ENCODE measurements around the gene ATG10. TPM values are rescaled to one million over a fixed set of nuclear protein-coding genes. Genes with fewer than 3 reads are reported as not detected.

The ATG10 gene
- total RNA-seq, 1 experiment from 2014 or later, result 12.2 TPM

GRCh38 chr5:82154776-82155175, 183.0 kb downstream of the ATG10 start (continued):
- TF ChIP-seq PREB (CRISPR knock-in tag; IDR thresholded peaks at IDR 0.05; ENCODE audit: borderline replicate concordance), result no peak

- DNase-seq (ENCODE audit: low spot score) (no peak), ATAC-seq (no peak)
- ChIA-PET CTCF (no interaction called here), POLR2A (no interaction called here)
- TF ChIP-seq ZNF232 (CRISPR knock-in tag; IDR thresholded peaks at IDR 0.05), result no peak
- no peak for TF ChIP-seq NR1H2 (CRISPR knock-in tag; IDR thresholded peaks at IDR 0.05)
- TF ChIP-seq, protein P1, sequence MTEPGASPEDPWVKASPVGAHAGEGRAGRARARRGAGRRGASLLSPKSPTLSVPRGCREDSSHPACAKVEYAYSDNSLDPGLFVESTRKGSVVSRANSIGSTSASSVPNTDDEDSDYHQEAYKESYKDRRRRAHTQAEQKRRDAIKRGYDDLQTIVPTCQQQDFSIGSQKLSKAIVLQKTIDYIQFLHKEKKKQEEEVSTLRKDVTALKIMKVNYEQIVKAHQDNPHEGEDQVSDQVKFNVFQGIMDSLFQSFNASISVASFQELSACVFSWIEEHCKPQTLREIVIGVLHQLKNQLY (CRISPR knock-in tag; IDR thresholded peaks at IDR 0.05), result no peak
- no peak for TF ChIP-seq MXD4 (CRISPR knock-in tag; IDR thresholded peaks at IDR 0.05; ENCODE audit: borderline replicate concordance)
- TF ChIP-seq SP1 (CRISPR knock-in tag; conservative IDR thresholded peaks at IDR 0.05), result no peak
- TF ChIP-seq CREM (CRISPR knock-in tag; IDR thresholded peaks at IDR 0.05), result no peak
- TF ChIP-seq ZNF219 (CRISPR knock-in tag; IDR thresholded peaks at IDR 0.05; ENCODE audit: borderline replicate concordance), result no peak
- TF ChIP-seq, protein P2, sequence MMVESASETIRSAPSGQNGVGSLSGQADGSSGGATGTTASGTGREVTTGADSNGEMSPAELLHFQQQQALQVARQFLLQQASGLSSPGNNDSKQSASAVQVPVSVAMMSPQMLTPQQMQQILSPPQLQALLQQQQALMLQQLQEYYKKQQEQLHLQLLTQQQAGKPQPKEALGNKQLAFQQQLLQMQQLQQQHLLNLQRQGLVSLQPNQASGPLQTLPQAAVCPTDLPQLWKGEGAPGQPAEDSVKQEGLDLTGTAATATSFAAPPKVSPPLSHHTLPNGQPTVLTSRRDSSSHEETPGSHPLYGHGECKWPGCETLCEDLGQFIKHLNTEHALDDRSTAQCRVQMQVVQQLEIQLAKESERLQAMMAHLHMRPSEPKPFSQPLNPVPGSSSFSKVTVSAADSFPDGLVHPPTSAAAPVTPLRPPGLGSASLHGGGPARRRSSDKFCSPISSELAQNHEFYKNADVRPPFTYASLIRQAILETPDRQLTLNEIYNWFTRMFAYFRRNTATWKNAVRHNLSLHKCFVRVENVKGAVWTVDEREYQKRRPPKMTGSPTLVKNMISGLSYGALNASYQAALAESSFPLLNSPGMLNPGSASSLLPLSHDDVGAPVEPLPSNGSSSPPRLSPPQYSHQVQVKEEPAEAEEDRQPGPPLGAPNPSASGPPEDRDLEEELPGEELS (CRISPR knock-in tag; IDR thresholded peaks at IDR 0.05), result no peak
- Mint-ChIP-seq H3K4me1 (peaks cover 21% of the 10 kb centered on the region), H3K4me3 (no peak overlapping the region), H3K27ac (no peak overlapping the region), H3K9me3 (no peaks in the 10 kb centered on the region), H3K36me3 (no peaks in the 10 kb centered on the region), H3K27me3 (ENCODE audit: low read depth) (no peaks in the 10 kb centered on the region)
These were observed 183.5 kb downstream of the ATG10 start for GRCh38 chr5:82155305-82155704.

DNA sequence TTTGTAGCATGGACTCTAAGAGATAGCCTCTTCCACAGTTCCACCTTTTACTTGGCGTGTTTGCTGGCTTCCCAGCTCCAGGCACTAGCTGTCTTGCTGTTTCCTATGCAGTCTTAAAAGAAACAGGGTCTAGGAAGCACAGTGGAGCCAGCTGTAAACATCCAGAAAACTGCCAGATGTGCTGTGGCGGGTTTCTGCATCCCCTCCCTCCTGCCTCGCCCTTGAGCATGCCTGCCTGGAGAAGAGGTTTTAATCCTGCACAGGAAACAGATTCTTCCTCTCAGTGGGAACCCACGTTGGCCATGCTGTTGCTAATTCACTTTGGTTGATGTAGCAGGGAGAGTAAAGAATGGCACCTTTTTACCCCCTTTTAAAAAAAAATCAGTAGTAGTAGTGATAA, 185.1 kb downstream of the ATG10 start:
- CTCF ChIA-PET, result interaction anchor here (0.7 to 0.9 kb wide), 2 partner anchors 9 to 68 kb away, joined by 3 to 5 read pairs; no protein-coding TSS in a partner anchor
- H3K4me1 Mint-ChIP-seq, result peaks cover 12% of the 10 kb centered on the region
- H3K27me3 Mint-ChIP-seq (ENCODE audit: low read depth), result no peaks in the 10 kb centered on the region
- no peaks in the 10 kb centered on the region for H3K36me3 Mint-ChIP-seq
- no peak overlapping the region for H3K4me3 Mint-ChIP-seq
- H3K9me3 Mint-ChIP-seq, result no peaks in the 10 kb centered on the region
- POLR2A ChIA-PET, result no interaction called here
- TF ChIP-seq, protein P3, sequence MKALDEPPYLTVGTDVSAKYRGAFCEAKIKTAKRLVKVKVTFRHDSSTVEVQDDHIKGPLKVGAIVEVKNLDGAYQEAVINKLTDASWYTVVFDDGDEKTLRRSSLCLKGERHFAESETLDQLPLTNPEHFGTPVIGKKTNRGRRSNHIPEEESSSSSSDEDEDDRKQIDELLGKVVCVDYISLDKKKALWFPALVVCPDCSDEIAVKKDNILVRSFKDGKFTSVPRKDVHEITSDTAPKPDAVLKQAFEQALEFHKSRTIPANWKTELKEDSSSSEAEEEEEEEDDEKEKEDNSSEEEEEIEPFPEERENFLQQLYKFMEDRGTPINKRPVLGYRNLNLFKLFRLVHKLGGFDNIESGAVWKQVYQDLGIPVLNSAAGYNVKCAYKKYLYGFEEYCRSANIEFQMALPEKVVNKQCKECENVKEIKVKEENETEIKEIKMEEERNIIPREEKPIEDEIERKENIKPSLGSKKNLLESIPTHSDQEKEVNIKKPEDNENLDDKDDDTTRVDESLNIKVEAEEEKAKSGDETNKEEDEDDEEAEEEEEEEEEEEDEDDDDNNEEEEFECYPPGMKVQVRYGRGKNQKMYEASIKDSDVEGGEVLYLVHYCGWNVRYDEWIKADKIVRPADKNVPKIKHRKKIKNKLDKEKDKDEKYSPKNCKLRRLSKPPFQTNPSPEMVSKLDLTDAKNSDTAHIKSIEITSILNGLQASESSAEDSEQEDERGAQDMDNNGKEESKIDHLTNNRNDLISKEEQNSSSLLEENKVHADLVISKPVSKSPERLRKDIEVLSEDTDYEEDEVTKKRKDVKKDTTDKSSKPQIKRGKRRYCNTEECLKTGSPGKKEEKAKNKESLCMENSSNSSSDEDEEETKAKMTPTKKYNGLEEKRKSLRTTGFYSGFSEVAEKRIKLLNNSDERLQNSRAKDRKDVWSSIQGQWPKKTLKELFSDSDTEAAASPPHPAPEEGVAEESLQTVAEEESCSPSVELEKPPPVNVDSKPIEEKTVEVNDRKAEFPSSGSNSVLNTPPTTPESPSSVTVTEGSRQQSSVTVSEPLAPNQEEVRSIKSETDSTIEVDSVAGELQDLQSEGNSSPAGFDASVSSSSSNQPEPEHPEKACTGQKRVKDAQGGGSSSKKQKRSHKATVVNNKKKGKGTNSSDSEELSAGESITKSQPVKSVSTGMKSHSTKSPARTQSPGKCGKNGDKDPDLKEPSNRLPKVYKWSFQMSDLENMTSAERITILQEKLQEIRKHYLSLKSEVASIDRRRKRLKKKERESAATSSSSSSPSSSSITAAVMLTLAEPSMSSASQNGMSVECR (CRISPR knock-in tag; IDR thresholded peaks at IDR 0.05; ENCODE audit: borderline replicate concordance), result no peak
- TF ChIP-seq, protein P4, sequence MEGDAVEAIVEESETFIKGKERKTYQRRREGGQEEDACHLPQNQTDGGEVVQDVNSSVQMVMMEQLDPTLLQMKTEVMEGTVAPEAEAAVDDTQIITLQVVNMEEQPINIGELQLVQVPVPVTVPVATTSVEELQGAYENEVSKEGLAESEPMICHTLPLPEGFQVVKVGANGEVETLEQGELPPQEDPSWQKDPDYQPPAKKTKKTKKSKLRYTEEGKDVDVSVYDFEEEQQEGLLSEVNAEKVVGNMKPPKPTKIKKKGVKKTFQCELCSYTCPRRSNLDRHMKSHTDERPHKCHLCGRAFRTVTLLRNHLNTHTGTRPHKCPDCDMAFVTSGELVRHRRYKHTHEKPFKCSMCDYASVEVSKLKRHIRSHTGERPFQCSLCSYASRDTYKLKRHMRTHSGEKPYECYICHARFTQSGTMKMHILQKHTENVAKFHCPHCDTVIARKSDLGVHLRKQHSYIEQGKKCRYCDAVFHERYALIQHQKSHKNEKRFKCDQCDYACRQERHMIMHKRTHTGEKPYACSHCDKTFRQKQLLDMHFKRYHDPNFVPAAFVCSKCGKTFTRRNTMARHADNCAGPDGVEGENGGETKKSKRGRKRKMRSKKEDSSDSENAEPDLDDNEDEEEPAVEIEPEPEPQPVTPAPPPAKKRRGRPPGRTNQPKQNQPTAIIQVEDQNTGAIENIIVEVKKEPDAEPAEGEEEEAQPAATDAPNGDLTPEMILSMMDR (IDR thresholded peaks at IDR 0.05), result no peak
- no peak for TF ChIP-seq KAT7 (CRISPR knock-in tag; IDR thresholded peaks at IDR 0.05; ENCODE audit: borderline replicate concordance)
- TF ChIP-seq JAZF1 (CRISPR knock-in tag; IDR thresholded peaks at IDR 0.05), result no peak
- peak; percentile 78 for ATAC-seq
- DNase-seq (ENCODE audit: low spot score), result peak; percentile 14
- H3K27ac Mint-ChIP-seq, result peak overlapping the region; percentile 33; the same call in 1 of the 2 replicates

Data from WTC11 (cell line).